ENCODE data around the gene C6orf136. TPM values are rescaled to one million over a fixed set of nuclear protein-coding genes. Genes with fewer than 3 reads are reported as not detected.

C6orf136 gene
- total and polyA plus RNA-seq, 4 donors = 2.0 to 12.0 (median 9.8) TPM

DNA sequence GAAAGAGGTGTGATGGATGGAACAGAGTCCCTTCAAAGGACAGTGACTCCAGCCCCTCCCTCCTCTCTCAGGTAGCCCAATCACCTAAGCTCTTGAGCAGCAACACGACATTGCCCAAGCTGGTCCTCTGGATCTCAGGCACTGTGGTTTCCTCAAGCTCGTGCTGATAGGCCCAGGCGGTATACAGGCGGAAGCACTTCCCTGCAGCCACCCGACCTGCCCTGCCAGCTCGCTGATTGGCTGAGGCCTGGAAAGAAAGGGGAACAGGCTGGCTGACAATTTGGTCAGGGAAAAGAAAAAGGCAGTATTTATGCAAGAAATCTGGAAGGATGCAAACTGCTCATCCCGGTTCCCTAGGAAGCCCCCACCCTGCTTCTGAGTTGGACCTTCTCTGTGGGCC, 9.6 kb downstream of the C6orf136 start:
- TF ChIP-seq RXRA (IDR thresholded peaks at IDR 0.05) (no peak), SP1 (IDR thresholded peaks at IDR 0.05) (no peak), GABPA (IDR thresholded peaks at IDR 0.05 in 1 of 2, conservative IDR thresholded peaks at IDR 0.05 in 1 of 2) (no peak), RAD21 (IDR thresholded peaks at IDR 0.05) (no peak), TAF1 (conservative IDR thresholded peaks at IDR 0.05) (no peak), YY1 (IDR thresholded peaks at IDR 0.05) (no peak), NR2F2 (IDR thresholded peaks at IDR 0.05) (no peak), HNF4A (conservative IDR thresholded peaks at IDR 0.05) (no peak), FOXA1 (IDR thresholded peaks at IDR 0.05) (no peak), FOXA2 (IDR thresholded peaks at IDR 0.05) (no peak), JUND (IDR thresholded peaks at IDR 0.05) (no peak)
- TF ChIP-seq, protein P1, sequence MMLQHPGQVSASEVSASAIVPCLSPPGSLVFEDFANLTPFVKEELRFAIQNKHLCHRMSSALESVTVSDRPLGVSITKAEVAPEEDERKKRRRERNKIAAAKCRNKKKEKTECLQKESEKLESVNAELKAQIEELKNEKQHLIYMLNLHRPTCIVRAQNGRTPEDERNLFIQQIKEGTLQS (IDR thresholded peaks at IDR 0.05) = no peak
- TF ChIP-seq, protein P2, sequence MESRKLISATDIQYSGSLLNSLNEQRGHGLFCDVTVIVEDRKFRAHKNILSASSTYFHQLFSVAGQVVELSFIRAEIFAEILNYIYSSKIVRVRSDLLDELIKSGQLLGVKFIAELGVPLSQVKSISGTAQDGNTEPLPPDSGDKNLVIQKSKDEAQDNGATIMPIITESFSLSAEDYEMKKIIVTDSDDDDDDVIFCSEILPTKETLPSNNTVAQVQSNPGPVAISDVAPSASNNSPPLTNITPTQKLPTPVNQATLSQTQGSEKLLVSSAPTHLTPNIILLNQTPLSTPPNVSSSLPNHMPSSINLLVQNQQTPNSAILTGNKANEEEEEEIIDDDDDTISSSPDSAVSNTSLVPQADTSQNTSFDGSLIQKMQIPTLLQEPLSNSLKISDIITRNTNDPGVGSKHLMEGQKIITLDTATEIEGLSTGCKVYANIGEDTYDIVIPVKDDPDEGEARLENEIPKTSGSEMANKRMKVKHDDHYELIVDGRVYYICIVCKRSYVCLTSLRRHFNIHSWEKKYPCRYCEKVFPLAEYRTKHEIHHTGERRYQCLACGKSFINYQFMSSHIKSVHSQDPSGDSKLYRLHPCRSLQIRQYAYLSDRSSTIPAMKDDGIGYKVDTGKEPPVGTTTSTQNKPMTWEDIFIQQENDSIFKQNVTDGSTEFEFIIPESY (IDR thresholded peaks at IDR 0.05) = no peak
- TF ChIP-seq, protein P3, sequence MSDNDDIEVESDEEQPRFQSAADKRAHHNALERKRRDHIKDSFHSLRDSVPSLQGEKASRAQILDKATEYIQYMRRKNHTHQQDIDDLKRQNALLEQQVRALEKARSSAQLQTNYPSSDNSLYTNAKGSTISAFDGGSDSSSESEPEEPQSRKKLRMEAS (IDR thresholded peaks at IDR 0.05) = no peak
- TF ChIP-seq, protein P4, sequence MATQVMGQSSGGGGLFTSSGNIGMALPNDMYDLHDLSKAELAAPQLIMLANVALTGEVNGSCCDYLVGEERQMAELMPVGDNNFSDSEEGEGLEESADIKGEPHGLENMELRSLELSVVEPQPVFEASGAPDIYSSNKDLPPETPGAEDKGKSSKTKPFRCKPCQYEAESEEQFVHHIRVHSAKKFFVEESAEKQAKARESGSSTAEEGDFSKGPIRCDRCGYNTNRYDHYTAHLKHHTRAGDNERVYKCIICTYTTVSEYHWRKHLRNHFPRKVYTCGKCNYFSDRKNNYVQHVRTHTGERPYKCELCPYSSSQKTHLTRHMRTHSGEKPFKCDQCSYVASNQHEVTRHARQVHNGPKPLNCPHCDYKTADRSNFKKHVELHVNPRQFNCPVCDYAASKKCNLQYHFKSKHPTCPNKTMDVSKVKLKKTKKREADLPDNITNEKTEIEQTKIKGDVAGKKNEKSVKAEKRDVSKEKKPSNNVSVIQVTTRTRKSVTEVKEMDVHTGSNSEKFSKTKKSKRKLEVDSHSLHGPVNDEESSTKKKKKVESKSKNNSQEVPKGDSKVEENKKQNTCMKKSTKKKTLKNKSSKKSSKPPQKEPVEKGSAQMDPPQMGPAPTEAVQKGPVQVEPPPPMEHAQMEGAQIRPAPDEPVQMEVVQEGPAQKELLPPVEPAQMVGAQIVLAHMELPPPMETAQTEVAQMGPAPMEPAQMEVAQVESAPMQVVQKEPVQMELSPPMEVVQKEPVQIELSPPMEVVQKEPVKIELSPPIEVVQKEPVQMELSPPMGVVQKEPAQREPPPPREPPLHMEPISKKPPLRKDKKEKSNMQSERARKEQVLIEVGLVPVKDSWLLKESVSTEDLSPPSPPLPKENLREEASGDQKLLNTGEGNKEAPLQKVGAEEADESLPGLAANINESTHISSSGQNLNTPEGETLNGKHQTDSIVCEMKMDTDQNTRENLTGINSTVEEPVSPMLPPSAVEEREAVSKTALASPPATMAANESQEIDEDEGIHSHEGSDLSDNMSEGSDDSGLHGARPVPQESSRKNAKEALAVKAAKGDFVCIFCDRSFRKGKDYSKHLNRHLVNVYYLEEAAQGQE (IDR thresholded peaks at IDR 0.05) = no peak
- H3K9me3 ChIP-seq (ENCODE audit: control insufficient read depth in 4 of 4, low read length in 3 of 4) = no peaks in the 10 kb centered on the region
- peaks cover 0 to 8% (median 3%) of the 10 kb centered on the region in 4 donors for H3K4me1 ChIP-seq (ENCODE audit: control insufficient read depth in 4 of 4, insufficient read depth in 4 of 4, low read length in 3 of 4)
- DNase-seq (ENCODE audit: low spot score) = no peak
- peaks cover 16 to 73% (median 59%) of the 10 kb centered on the region in 4 donors for H3K36me3 ChIP-seq (ENCODE audit: control insufficient read depth in 4 of 4, insufficient read depth in 3 of 4, low read depth in 1 of 4, low read length in 3 of 4)
- H3K4me3 ChIP-seq (ENCODE audit: low read depth in 1 of 3, low read length in 3 of 3) = no peak overlapping the region
- 89% methylated on average over 7 of the region's 7 CpGs for WGBS
- H3K27ac ChIP-seq (ENCODE audit: low read depth in 1 of 2, low read length in 2 of 2) = no peak overlapping the region
- H3K9ac ChIP-seq (ENCODE audit: low read depth in 1 of 2, low read length in 2 of 2) = no peak overlapping the region
- H3K27me3 ChIP-seq (ENCODE audit: control insufficient read depth in 4 of 4, insufficient read depth in 4 of 4, low read length in 3 of 4) = no peaks in the 10 kb centered on the region

DNA sequence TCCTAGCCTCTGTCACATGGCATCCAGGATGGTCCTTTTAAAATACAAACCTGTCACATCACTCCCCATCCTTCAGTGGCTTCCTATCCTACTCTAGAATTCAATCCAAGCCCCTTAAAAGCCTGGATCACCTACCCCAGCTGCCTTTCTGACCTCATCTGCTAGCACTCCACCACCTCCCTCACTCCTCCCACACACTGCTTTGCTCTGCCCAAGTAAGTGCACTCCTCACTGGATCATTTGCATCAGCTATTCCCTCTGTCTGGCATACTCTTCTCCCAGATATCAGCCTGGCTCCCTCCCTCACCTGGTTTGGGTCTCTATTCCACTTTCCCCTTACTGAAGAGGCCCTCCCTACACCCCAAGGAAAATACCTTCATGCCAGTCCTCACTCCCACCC, 10.5 kb downstream of the C6orf136 start:
- Histone ChIP-seq H3K36me3 (ENCODE audit: control insufficient read depth in 4 of 4, insufficient read depth in 3 of 4, low read depth in 1 of 4, low read length in 3 of 4) (peaks cover 18 to 75% (median 59%) of the 10 kb centered on the region in 4 donors), H3K9ac (ENCODE audit: low read depth in 1 of 2, low read length in 2 of 2) (no peak overlapping the region), H3K4me3 (ENCODE audit: low read depth in 1 of 3, low read length in 3 of 3) (no peak overlapping the region), H3K27ac (ENCODE audit: low read depth in 1 of 2, low read length in 2 of 2) (no peak overlapping the region), H3K27me3 (ENCODE audit: control insufficient read depth in 4 of 4, insufficient read depth in 4 of 4, low read length in 3 of 4) (no peaks in the 10 kb centered on the region), H3K4me1 (ENCODE audit: control insufficient read depth in 4 of 4, insufficient read depth in 4 of 4, low read length in 3 of 4) (peaks cover 0 to 8% (median 3%) of the 10 kb centered on the region in 4 donors), H3K9me3 (ENCODE audit: control insufficient read depth in 4 of 4, low read length in 3 of 4) (no peaks in the 10 kb centered on the region)
- DNase-seq (ENCODE audit: low spot score) = no peak
- no peak for TF ChIP-seq JUND (IDR thresholded peaks at IDR 0.05)
- no peak for TF ChIP-seq YY1 (IDR thresholded peaks at IDR 0.05)
- no peak for TF ChIP-seq FOXA2 (IDR thresholded peaks at IDR 0.05)
- TF ChIP-seq, protein P2 (IDR thresholded peaks at IDR 0.05) = no peak
- no peak for TF ChIP-seq FOXA1 (IDR thresholded peaks at IDR 0.05)
- TF ChIP-seq, protein P5, sequence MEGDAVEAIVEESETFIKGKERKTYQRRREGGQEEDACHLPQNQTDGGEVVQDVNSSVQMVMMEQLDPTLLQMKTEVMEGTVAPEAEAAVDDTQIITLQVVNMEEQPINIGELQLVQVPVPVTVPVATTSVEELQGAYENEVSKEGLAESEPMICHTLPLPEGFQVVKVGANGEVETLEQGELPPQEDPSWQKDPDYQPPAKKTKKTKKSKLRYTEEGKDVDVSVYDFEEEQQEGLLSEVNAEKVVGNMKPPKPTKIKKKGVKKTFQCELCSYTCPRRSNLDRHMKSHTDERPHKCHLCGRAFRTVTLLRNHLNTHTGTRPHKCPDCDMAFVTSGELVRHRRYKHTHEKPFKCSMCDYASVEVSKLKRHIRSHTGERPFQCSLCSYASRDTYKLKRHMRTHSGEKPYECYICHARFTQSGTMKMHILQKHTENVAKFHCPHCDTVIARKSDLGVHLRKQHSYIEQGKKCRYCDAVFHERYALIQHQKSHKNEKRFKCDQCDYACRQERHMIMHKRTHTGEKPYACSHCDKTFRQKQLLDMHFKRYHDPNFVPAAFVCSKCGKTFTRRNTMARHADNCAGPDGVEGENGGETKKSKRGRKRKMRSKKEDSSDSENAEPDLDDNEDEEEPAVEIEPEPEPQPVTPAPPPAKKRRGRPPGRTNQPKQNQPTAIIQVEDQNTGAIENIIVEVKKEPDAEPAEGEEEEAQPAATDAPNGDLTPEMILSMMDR (IDR thresholded peaks at IDR 0.05; ENCODE audit: low read depth, low read length, missing input control) = no peak
- no peak for TF ChIP-seq TAF1 (conservative IDR thresholded peaks at IDR 0.05)
- TF ChIP-seq RAD21 (IDR thresholded peaks at IDR 0.05) = no peak
- TF ChIP-seq EGR1 (IDR thresholded peaks at IDR 0.05; ENCODE audit: low read depth in 2 of 2) = no peak
- TF ChIP-seq, protein P1 (IDR thresholded peaks at IDR 0.05) = no peak
- no peak for TF ChIP-seq SP1 (IDR thresholded peaks at IDR 0.05)
- TF ChIP-seq NR2F2 (IDR thresholded peaks at IDR 0.05) = no peak
- no peak for TF ChIP-seq RXRA (IDR thresholded peaks at IDR 0.05)
- no peak for TF ChIP-seq GABPA (IDR thresholded peaks at IDR 0.05 in 1 of 2, conservative IDR thresholded peaks at IDR 0.05 in 1 of 2)
- no peak for TF ChIP-seq HNF4G (IDR thresholded peaks at IDR 0.05)
- TF ChIP-seq HNF4A (conservative IDR thresholded peaks at IDR 0.05) = no peak
- TF ChIP-seq, protein P3 (IDR thresholded peaks at IDR 0.05) = no peak
